Panc1 (cell line): ENCODE data around the gene AP4M1.

Experiments used
- TF ChIP-seq, protein P1 (sequence below): fragments of 450-650 bp; IDR thresholded peaks from 2 replicates; pipeline ENCODE4 v1.5.1; 2017; ENCODE audit warnings: mild to moderate bottlenecking
- TF ChIP-seq, protein P2 (sequence below), 2 experiments: IDR thresholded peaks; 2 replicates each; pipeline ENCODE4 v1.6.1; 2011 to 2012; ENCODE audit warnings: low read depth in 2 of 2, control low read depth in 1 of 2, low read length in 1 of 2, mild to moderate bottlenecking in 1 of 2, moderate library complexity in 1 of 2; ENCODE audit not compliant: insufficient read depth in 1 of 2

DNA sequence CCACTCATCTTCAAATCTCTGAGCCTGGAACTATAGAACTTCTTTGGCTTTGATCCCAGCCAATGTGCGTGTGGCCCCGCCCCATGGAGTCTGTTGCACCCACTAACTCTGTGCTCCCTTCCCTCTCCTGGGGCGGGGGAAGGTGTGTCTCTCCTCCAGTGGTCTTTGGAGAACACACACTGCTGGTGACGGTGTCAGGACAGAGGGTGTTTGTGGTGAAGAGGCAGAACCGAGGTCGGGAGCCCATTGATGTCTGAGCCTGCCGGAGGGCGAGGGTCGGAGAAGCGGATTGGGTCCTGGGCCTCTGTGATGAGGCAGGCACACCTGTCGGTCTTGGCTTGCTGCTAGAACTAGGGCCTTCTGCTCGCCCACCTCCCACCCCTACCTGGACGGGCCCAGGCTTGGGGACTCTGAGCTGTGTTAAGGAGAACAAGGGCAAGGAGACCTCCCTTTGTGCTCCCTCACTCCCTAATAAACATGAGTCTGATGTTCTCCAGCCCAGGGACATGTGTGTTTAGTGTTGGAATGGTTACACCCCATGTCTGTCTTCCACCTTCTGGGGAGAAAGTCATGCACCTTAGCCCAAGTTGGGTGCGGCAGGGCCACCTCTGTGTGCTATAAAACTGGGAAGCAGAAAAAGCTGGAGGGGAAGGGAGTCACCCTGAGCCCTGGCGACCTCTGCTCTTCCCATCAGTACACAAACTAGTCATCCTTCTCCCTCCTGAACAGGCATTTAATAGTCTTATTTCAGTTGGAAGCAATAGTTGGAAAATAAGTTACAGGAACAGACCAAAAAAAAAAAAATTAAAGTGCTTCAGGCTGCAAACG is 52.5 kb downstream of the AP4M1 start:
- TF ChIP-seq, protein P1, sequence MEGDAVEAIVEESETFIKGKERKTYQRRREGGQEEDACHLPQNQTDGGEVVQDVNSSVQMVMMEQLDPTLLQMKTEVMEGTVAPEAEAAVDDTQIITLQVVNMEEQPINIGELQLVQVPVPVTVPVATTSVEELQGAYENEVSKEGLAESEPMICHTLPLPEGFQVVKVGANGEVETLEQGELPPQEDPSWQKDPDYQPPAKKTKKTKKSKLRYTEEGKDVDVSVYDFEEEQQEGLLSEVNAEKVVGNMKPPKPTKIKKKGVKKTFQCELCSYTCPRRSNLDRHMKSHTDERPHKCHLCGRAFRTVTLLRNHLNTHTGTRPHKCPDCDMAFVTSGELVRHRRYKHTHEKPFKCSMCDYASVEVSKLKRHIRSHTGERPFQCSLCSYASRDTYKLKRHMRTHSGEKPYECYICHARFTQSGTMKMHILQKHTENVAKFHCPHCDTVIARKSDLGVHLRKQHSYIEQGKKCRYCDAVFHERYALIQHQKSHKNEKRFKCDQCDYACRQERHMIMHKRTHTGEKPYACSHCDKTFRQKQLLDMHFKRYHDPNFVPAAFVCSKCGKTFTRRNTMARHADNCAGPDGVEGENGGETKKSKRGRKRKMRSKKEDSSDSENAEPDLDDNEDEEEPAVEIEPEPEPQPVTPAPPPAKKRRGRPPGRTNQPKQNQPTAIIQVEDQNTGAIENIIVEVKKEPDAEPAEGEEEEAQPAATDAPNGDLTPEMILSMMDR, result no peak
- TF ChIP-seq, protein P2, sequence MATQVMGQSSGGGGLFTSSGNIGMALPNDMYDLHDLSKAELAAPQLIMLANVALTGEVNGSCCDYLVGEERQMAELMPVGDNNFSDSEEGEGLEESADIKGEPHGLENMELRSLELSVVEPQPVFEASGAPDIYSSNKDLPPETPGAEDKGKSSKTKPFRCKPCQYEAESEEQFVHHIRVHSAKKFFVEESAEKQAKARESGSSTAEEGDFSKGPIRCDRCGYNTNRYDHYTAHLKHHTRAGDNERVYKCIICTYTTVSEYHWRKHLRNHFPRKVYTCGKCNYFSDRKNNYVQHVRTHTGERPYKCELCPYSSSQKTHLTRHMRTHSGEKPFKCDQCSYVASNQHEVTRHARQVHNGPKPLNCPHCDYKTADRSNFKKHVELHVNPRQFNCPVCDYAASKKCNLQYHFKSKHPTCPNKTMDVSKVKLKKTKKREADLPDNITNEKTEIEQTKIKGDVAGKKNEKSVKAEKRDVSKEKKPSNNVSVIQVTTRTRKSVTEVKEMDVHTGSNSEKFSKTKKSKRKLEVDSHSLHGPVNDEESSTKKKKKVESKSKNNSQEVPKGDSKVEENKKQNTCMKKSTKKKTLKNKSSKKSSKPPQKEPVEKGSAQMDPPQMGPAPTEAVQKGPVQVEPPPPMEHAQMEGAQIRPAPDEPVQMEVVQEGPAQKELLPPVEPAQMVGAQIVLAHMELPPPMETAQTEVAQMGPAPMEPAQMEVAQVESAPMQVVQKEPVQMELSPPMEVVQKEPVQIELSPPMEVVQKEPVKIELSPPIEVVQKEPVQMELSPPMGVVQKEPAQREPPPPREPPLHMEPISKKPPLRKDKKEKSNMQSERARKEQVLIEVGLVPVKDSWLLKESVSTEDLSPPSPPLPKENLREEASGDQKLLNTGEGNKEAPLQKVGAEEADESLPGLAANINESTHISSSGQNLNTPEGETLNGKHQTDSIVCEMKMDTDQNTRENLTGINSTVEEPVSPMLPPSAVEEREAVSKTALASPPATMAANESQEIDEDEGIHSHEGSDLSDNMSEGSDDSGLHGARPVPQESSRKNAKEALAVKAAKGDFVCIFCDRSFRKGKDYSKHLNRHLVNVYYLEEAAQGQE (IDR thresholded peaks at IDR 0.05; ENCODE audit: insufficient read depth in 1 of 2, low read depth in 2 of 2, low read length in 1 of 2), result no peak
